22Rv1 (cell line): ENCODE results near the gene ATXN1.

ENCODE experiments used
- H3K27ac ChIP-seq: fragments of 450-650 bp; 2 replicates; pipeline ENCODE4 v1.5.1; 2017
- ZFX ChIP-seq: fragments of 450-650 bp; IDR thresholded peaks from 2 replicates; pipeline ENCODE4 v1.6.1; 2017; ENCODE audit warnings: antibody characterized with exemption, borderline replicate concordance
- TF ChIP-seq, protein P1 (sequence below): fragments of 450-650 bp; IDR thresholded peaks from 2 replicates; pipeline ENCODE4 v1.5.1; 2017; ENCODE audit warnings: mild to moderate bottlenecking

ATXN1 gene

DNA sequence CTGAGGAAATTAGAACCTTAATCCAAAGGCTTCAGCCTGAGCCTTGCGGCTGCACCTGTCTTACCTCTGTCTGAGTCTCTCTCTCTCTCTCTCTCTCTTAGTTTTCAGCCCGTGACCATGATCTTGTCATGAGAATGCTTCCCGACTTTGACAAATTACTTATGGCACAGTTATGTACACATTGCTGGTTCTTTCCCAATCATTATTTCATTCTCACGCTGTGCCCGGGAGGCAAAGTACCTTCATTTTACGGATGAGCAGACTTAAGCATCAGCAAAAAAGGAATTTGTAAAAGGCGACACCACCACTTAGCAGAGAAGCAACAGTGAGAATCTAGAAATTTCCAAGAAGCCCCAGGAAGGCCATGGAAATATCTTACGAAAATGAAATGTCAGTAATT is 468.3 kb downstream of the ATXN1 start:
- no peak overlapping the region for H3K27ac ChIP-seq
- no peak for TF ChIP-seq ZFX
- TF ChIP-seq, protein P1, sequence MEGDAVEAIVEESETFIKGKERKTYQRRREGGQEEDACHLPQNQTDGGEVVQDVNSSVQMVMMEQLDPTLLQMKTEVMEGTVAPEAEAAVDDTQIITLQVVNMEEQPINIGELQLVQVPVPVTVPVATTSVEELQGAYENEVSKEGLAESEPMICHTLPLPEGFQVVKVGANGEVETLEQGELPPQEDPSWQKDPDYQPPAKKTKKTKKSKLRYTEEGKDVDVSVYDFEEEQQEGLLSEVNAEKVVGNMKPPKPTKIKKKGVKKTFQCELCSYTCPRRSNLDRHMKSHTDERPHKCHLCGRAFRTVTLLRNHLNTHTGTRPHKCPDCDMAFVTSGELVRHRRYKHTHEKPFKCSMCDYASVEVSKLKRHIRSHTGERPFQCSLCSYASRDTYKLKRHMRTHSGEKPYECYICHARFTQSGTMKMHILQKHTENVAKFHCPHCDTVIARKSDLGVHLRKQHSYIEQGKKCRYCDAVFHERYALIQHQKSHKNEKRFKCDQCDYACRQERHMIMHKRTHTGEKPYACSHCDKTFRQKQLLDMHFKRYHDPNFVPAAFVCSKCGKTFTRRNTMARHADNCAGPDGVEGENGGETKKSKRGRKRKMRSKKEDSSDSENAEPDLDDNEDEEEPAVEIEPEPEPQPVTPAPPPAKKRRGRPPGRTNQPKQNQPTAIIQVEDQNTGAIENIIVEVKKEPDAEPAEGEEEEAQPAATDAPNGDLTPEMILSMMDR, result no peak

DNA sequence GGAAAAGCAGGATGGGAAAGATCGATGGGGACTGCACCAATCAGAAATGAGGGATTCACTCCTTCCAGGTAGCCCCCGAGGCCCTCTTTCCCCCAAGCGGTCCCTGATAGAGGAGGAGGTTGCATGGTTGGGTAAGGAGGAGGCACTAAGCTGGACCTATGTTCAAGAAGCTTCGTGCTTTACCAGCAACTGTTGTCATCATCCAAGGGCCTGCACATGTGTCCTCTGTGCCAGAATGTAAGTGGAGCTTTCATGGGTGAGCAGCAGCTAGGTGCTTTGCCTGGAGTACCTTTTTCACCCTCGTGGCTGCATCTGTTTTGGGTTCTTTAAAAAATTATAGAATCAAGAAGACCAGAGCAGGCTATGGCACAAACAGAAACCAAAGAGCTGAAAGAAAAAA is 468.8 kb downstream of the ATXN1 start:
- TF ChIP-seq, protein P1, result no peak
- TF ChIP-seq ZFX, result no peak
- no peak overlapping the region for H3K27ac ChIP-seq

DNA sequence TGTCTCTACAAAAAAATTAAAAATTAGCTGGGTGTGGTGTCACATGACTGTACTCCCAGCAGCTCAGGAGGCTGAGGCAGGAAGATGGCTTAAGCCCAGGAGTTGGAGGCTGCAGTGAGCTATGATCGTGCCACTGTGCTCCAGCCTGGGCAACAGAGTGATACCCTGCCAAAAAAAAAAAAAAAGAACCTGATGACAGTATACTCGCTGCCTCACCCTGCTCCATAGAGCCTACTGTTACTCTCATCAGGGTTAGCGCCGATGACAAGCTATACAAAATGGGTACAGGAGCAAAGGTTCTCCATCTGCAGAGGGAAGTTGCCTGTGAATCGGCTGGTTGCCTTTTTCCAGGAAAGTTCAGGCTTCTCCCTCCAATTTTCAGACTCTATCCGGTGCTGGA is 469.5 kb downstream of the ATXN1 start:
- H3K27ac ChIP-seq, result no peak overlapping the region
- no peak for TF ChIP-seq ZFX
- TF ChIP-seq, protein P1, result no peak

DNA sequence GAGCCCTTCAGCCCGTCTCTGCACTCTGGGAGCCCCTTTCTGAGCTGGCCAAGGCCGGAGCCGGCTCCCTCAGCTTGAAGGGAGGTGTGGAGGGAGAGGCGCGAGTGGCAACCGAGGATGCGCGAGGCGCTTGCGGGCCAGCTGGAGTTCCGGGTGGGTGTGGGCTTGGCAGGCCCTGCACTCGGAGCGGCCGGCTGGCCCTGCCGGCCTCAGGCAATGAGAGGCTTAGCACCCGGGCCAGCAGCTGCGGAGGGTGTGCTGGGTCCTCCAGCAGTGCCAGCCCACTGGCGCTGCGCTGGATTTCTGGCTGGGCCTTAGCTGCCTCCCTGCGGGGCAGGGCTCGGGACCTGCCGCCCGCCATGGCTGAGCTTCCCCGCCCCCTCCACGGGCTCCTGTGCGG is 473.1 kb downstream of the ATXN1 start:
- TF ChIP-seq, protein P1, result no peak
- TF ChIP-seq ZFX, result no peak
- no peak overlapping the region for H3K27ac ChIP-seq

DNA sequence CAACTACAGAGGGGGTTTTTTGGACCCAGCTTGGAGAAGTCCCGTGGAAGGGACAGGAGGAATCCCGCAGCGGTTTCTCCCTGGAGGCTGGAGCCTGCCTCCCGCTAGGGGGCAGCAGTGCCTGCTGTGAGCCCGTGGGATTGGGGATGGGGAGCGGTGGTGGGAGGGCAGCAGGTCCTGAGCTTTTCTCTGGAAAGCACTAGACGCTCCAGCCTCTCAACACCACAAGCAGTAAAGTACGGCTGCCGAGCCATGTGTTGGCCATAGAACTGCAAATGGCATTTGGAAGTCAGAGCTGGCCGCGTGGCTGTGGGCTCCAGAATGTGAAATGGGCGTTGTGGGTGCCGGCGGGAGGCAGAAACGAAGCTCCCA is 475.1 kb downstream of the ATXN1 start:
- TF ChIP-seq ZFX, result no peak
- TF ChIP-seq, protein P1, result peak; percentile 90
- no peak overlapping the region for H3K27ac ChIP-seq

DNA sequence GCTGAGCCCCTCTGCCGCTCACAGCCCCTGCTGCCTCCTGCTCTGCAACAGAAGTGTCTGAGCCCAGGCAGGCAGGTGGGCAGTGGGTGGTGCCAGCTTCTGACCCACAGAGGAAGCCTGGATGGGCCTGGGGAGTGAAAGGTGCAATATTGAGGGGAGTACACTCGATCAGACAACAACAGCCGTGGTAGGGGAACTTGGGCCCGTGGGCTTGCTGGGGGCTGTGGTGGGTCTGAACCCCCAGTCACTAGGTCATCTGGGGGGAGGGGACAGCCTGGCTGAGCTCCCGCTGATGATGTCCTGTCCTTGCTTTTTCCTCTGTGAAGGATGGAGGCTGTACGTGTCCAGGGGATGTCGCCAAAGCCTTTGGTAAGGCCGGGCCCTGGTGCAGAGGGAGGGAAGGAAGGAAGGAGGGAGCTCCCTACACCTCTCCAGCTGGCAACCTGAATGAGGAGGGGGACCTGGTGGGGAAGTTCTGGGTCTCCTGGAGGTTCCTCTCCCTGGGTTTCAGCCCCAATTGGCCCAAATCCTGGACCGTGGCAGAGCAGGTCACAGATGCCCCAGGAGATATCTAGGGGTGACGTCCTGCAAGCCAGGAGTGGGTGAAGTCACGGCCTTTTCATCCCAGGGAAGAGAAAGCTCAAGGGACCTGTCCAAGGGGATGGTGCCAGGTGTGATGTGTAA is 475.7 kb downstream of the ATXN1 start:
- no peak for TF ChIP-seq ZFX
- TF ChIP-seq, protein P1, result no peak
- H3K27ac ChIP-seq, result no peak overlapping the region

DNA sequence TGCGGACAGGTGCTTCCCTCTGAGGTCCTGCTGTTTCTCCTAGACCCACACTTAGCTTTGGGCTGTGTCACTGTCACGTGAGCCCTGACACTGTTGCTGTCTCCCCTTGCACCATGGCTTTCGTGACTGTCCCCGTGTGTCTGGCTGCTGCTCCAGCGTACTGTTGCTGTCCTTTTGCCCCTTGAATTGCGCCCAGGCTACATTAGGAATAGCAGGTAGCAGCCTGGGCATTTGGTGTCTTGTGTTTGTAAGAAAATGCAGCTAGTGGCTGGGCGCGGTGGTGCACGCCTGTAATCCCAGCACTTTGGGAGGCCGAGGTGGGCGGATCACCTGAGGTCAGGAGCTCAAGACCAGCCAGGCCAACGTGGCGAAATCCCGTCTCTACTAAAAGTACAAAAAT is 476.8 kb downstream of the ATXN1 start:
- no peak overlapping the region for H3K27ac ChIP-seq
- TF ChIP-seq, protein P1, result no peak
- no peak for TF ChIP-seq ZFX
